GM23338 (cell line): ENCODE results near the gene FRMD4A. TPM values are rescaled to one million over a fixed set of nuclear protein-coding genes. Genes with fewer than 3 reads are reported as not detected.

Source experiments
- ATAC-seq: fragments of 200-7000 bp; cut with Tn5 transposase; 3 replicates; pipeline ENCODE4 v1.9.1; 2020
- DNase-seq: peaks from one replicate; pipeline ENCODE4 v3.0.0-alpha.2; 2015; ENCODE audit warnings: low spot score
- H2AFZ ChIP-seq: fragments of 200-600 bp; sonication (generic); 2 replicates; pipeline ENCODE4 v1.8.0; 2016; ENCODE audit warnings: antibody characterized with exemption, mild to moderate bottlenecking, moderate library complexity
- H3F3A ChIP-seq: fragments of 200-600 bp; sonication (generic); replicated peaks from 2 replicates; pipeline ENCODE4 v1.8.0; 2017; ENCODE audit warnings: antibody characterized with exemption, mixed run types, low read depth
- H3K27ac ChIP-seq: fragments of 200-600 bp; sonication (generic); 2 replicates; pipeline ENCODE4 v1.6.1; 2016; ENCODE audit warnings: low read depth
- H3K27me3 ChIP-seq: fragments of 200-600 bp; sonication (generic); 2 replicates; pipeline ENCODE4 v1.8.0; 2016; ENCODE audit warnings: mild to moderate bottlenecking, mixed run types, moderate library complexity; ENCODE audit not compliant: insufficient read depth
- H3K36me3 ChIP-seq: fragments of 200-600 bp; sonication (generic); 2 replicates; pipeline ENCODE4 v1.8.0; 2016; ENCODE audit warnings: mild to moderate bottlenecking; ENCODE audit not compliant: insufficient read depth
- H3K4me1 ChIP-seq: fragments of 200-600 bp; sonication (generic); 2 replicates; pipeline ENCODE4 v1.8.0; 2016; ENCODE audit warnings: mild to moderate bottlenecking, moderate library complexity; ENCODE audit not compliant: insufficient read depth
- H3K4me2 ChIP-seq: fragments of 200-600 bp; sonication (generic); 2 replicates; pipeline ENCODE4 v1.7.1; 2017; ENCODE audit warnings: mixed run types
- H3K4me3 ChIP-seq: fragments of 200-600 bp; sonication (generic); 2 replicates; pipeline ENCODE4 v1.6.1; 2016; ENCODE audit warnings: mixed run types
- H3K79me2 ChIP-seq: fragments of 200-600 bp; sonication (generic); replicated peaks from 2 replicates; pipeline ENCODE4 v1.8.0; 2017; ENCODE audit warnings: mild to moderate bottlenecking; ENCODE audit not compliant: insufficient read depth
- H3K9me2 ChIP-seq: fragments of 200-600 bp; sonication (generic); 2 replicates; pipeline ENCODE4 v1.8.0; 2017; ENCODE audit not compliant: insufficient read depth
- H4K20me1 ChIP-seq: fragments of 200-600 bp; sonication (generic); replicated peaks from 2 replicates; pipeline ENCODE4 v1.8.0; 2017; ENCODE audit warnings: mild to moderate bottlenecking; ENCODE audit not compliant: insufficient read depth
- H3K27ac Mint-ChIP-seq: 2 replicates; pipeline ENCODE4 v1.8.0; 2020; ENCODE audit warnings: inconsistent platforms, mild to moderate bottlenecking, moderate library complexity, mixed read lengths
- H3K27me3 Mint-ChIP-seq: 3 replicates; pipeline ENCODE4 v1.8.0; 2022; ENCODE audit warnings: low read depth, mild to moderate bottlenecking, moderate library complexity, mixed read lengths, inconsistent platforms; ENCODE audit not compliant: insufficient read depth, poor library complexity
- H3K36me3 Mint-ChIP-seq: 3 replicates; pipeline ENCODE4 v1.8.0; 2021; ENCODE audit warnings: low read depth, mild to moderate bottlenecking, inconsistent platforms, moderate library complexity, mixed read lengths
- H3K4me1 Mint-ChIP-seq: 3 replicates; pipeline ENCODE4 v1.8.0; 2020; ENCODE audit warnings: mild to moderate bottlenecking, inconsistent platforms, mixed read lengths
- H3K4me3 Mint-ChIP-seq: 3 replicates; pipeline ENCODE4 v1.8.0; 2021; ENCODE audit warnings: moderate library complexity, mild to moderate bottlenecking, inconsistent platforms, mixed read lengths
- H3K9me3 Mint-ChIP-seq: 3 replicates; pipeline ENCODE4 v1.8.0; 2020; ENCODE audit warnings: moderate library complexity, mild to moderate bottlenecking, inconsistent platforms, mixed read lengths
- EZH2phosphoT487 ChIP-seq: fragments of 200-600 bp; sonication (generic); IDR thresholded peaks from one replicate; pipeline ENCODE4 v1.8.1; 2018; ENCODE audit warnings: antibody characterized with exemption; ENCODE audit not compliant: unreplicated experiment
- POLR2AphosphoS5 ChIP-seq: IDR thresholded peaks from 2 replicates; pipeline ENCODE4 v1.6.1; 2016; ENCODE audit warnings: antibody characterized with exemption, low read depth
- polyA plus RNA-seq: library from polyadenylated mRNA; unstranded; fragments of >200 nt; fragmentation: Nextera tagmentation; extraction: Ambion mirVana; gene quantifications from 2 replicates; pipeline ENCODE4 v1.2.1, GENCODE V29; 2016
- total RNA-seq: library from RNA; depleted of rRNA; stranded (reverse); fragments of >200 nt; shearing (Covaris generic); gene quantifications from 2 replicates; pipeline ENCODE4 v1.2.3, GENCODE V29; 2014
- TF ChIP-seq, protein P1 (sequence below): fragments of 250-450 bp; sonication (Bioruptor Pico); IDR thresholded peaks from 2 replicates; pipeline ENCODE4 v1.5.0; 2020; ENCODE audit warnings: mild to moderate bottlenecking, moderate library complexity
- TF ChIP-seq, protein P2 (sequence below): IDR thresholded peaks from 2 replicates; pipeline ENCODE4 v1.6.1; 2016; ENCODE audit warnings: antibody characterized with exemption

FRMD4A gene
- total and polyA plus RNA-seq, 2 experiments from 2014 or later, result 14.0 to 20.1 TPM

DNA sequence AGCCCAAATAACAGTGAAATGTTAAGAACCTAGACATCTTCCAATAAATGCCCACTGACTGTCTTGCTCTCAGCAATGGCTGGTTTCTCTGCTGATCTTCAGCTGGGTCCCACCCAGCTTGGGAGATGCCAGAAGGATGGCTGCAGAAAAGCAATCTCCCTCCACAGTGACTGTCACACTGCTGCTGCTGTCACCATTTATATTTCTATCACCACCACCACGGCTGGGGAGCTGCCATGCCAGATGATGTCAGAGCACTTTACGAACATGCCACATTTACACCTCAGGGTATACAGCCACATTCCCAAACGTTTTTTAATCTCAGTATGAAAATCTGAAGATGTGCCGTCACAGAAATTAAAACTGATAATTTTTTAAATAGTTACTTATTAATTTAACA is 29.8 kb upstream of the FRMD4A start (continued):
- TF ChIP-seq, protein P1, sequence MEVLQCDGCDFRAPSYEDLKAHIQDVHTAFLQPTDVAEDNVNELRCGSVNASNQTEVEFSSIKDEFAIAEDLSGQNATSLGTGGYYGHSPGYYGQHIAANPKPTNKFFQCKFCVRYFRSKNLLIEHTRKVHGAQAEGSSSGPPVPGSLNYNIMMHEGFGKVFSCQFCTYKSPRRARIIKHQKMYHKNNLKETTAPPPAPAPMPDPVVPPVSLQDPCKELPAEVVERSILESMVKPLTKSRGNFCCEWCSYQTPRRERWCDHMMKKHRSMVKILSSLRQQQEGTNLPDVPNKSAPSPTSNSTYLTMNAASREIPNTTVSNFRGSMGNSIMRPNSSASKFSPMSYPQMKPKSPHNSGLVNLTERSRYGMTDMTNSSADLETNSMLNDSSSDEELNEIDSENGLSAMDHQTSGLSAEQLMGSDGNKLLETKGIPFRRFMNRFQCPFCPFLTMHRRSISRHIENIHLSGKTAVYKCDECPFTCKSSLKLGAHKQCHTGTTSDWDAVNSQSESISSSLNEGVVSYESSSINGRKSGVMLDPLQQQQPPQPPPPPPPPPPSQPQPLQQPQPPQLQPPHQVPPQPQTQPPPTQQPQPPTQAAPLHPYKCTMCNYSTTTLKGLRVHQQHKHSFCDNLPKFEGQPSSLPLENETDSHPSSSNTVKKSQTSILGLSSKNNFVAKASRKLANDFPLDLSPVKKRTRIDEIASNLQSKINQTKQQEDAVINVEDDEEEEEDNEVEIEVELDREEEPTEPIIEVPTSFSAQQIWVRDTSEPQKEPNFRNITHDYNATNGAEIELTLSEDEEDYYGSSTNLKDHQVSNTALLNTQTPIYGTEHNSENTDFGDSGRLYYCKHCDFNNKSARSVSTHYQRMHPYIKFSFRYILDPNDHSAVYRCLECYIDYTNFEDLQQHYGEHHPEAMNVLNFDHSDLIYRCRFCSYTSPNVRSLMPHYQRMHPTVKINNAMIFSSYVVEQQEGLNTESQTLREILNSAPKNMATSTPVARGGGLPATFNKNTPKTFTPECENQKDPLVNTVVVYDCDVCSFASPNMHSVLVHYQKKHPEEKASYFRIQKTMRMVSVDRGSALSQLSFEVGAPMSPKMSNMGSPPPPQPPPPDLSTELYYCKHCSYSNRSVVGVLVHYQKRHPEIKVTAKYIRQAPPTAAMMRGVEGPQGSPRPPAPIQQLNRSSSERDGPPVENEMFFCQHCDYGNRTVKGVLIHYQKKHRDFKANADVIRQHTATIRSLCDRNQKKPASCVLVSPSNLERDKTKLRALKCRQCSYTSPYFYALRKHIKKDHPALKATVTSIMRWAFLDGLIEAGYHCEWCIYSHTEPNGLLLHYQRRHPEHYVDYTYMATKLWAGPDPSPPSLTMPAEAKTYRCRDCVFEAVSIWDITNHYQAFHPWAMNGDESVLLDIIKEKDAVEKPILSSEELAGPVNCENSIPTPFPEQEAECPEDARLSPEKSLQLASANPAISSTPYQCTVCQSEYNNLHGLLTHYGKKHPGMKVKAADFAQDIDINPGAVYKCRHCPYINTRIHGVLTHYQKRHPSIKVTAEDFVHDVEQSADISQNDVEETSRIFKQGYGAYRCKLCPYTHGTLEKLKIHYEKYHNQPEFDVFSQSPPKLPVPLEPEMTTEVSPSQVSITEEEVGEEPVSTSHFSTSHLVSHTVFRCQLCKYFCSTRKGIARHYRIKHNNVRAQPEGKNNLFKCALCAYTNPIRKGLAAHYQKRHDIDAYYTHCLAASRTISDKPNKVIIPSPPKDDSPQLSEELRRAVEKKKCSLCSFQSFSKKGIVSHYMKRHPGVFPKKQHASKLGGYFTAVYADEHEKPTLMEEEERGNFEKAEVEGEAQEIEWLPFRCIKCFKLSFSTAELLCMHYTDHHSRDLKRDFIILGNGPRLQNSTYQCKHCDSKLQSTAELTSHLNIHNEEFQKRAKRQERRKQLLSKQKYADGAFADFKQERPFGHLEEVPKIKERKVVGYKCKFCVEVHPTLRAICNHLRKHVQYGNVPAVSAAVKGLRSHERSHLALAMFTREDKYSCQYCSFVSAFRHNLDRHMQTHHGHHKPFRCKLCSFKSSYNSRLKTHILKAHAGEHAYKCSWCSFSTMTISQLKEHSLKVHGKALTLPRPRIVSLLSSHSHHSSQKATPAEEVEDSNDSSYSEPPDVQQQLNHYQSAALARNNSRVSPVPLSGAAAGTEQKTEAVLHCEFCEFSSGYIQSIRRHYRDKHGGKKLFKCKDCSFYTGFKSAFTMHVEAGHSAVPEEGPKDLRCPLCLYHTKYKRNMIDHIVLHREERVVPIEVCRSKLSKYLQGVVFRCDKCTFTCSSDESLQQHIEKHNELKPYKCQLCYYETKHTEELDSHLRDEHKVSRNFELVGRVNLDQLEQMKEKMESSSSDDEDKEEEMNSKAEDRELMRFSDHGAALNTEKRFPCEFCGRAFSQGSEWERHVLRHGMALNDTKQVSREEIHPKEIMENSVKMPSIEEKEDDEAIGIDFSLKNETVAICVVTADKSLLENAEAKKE (CRISPR knock-in tag), result no peak
- TF ChIP-seq POLR2AphosphoS5, result no peak
- TF ChIP-seq, protein P2, sequence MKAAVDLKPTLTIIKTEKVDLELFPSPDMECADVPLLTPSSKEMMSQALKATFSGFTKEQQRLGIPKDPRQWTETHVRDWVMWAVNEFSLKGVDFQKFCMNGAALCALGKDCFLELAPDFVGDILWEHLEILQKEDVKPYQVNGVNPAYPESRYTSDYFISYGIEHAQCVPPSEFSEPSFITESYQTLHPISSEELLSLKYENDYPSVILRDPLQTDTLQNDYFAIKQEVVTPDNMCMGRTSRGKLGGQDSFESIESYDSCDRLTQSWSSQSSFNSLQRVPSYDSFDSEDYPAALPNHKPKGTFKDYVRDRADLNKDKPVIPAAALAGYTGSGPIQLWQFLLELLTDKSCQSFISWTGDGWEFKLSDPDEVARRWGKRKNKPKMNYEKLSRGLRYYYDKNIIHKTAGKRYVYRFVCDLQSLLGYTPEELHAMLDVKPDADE, result no peak
- TF ChIP-seq EZH2phosphoT487, result no peak

GRCh38 chr10:14358886-14359573 is 28.3 kb upstream of the FRMD4A start:
- no peak overlapping the region for H3K4me2 ChIP-seq
- H3K36me3 ChIP-seq, result no peaks in the 10 kb centered on the region
- no peaks in the 10 kb centered on the region for H3K79me2 ChIP-seq
- no peak for TF ChIP-seq POLR2AphosphoS5
- peaks cover 3% of the 10 kb centered on the region; the same call in 1 of the 2 replicates for H3K9me2 ChIP-seq
- no peak overlapping the region for H3K4me3 ChIP-seq
- DNase-seq (no peak), ATAC-seq (no peak)
- no peaks in the 10 kb centered on the region for H3K4me1 Mint-ChIP-seq
- H3K27ac Mint-ChIP-seq, result no peak overlapping the region
- no peaks in the 10 kb centered on the region for H3F3A ChIP-seq
- no peaks in the 10 kb centered on the region for H3K9me3 Mint-ChIP-seq
- no peak overlapping the region for H3K4me3 Mint-ChIP-seq
- H3K36me3 Mint-ChIP-seq, result no peaks in the 10 kb centered on the region
- H3K27me3 Mint-ChIP-seq, result peaks cover 3% of the 10 kb centered on the region
- H3K27me3 ChIP-seq, result no peaks in the 10 kb centered on the region
- H3K27ac ChIP-seq, result no peak overlapping the region
- H2AFZ ChIP-seq, result no peak overlapping the region
- H4K20me1 ChIP-seq, result no peaks in the 10 kb centered on the region
- H3K4me1 ChIP-seq, result no peaks in the 10 kb centered on the region
